ENCODE results near the gene ZBTB24. TPM values are rescaled to one million over a fixed set of nuclear protein-coding genes. Genes with fewer than 3 reads are reported as not detected.
A peak's percentile ranks its signal among the peaks of the same experiment; 100 is the strongest.

Gene ZBTB24
- total RNA-seq, 2 donors from 2014 or later: 9.2 to 9.8 TPM

- Histone ChIP-seq H3K4me3 (ENCODE audit: low read length) (peak overlapping the region; percentile 80), H3K9me3 (ENCODE audit: control insufficient read depth, low read length) (no peaks in the 10 kb centered on the region), H3K27me3 (ENCODE audit: control insufficient read depth, insufficient read depth, low read length, poor library complexity, severe bottlenecking) (peaks cover 32% of the 10 kb centered on the region), H3K4me1 (ENCODE audit: control insufficient read depth, insufficient read depth, low read length) (peaks cover 6% of the 10 kb centered on the region), H3K36me3 (ENCODE audit: control insufficient read depth, insufficient read depth, low read length) (no peaks in the 10 kb centered on the region), H3K9ac (ENCODE audit: extremely low read depth, low read length, poor library complexity, severe bottlenecking) (peak overlapping the region; percentile 20), H3K27ac (ENCODE audit: low read depth, low read length) (peak overlapping the region; percentile 78)
- peaks cover 40% of the 10 kb centered on the region for H3K27me3 Mint-ChIP-seq (ENCODE audit: insufficient read depth)
- no peak for TF ChIP-seq CTCF (conservative IDR thresholded peaks at IDR 0.05)
- H3K27ac Mint-ChIP-seq: no peak overlapping the region
- DNase-seq: no peak
- peak overlapping the region; percentile 79 for H3K4me3 Mint-ChIP-seq
- H3K4me1 Mint-ChIP-seq: peaks cover 30% of the 10 kb centered on the region
- H3K9me3 Mint-ChIP-seq: no peaks in the 10 kb centered on the region
- peaks cover 1% of the 10 kb centered on the region for H3K36me3 Mint-ChIP-seq (ENCODE audit: low read depth)
- WGBS, 2 experiments (ENCODE audit: insufficient coverage in 1 of 2, insufficient read length in 1 of 2): 12 to 13% methylated on average over 7 to 48 of the region's 48 CpGs
Observed at GRCh38 chr6:109454496-109455436, 28.3 kb downstream of the ZBTB24 start.

DNA sequence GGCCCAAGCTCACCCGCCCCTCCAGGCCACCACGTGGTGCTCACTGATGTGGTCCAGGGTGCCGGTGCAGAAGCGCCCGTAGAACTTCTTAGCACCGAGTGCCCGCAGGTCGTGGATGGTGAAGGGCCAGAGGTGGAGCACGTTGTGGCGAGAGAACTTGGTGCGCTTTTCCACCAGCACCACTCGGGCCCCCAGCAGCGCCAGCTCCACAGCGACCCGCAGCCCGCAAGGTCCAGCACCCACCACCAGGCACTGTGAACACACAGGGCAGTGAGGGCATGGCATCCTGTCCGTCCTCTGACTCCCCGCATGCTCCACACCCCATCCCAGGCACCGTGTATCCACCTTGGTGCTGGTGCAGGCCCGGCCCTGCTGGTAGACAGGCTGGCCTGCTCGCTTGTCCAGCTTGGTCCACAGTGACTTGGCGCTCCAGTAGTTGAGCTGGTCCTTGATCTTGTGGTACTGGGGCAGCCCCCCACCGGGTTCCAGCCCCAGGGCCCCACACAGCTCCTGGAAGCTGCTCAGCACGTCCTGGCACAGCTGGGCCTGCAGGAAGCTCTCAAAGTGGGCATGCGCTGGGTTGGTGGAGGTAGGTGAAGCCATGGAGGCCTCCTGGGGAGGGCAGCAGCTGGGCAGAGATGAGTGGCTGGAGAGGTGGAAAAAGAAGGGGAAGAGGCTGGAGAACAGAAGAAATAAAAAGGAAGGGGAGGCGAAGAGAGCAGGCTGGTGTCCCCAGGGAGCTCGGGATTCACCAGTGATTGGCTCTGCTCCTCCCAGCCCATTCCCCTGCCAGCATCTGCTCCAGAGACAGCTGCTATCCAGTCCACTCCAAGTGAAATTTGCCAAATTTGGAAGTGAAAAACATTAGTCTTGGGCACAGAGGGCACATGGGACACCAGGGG lies 29.2 kb downstream of the ZBTB24 start:
- no peak for TF ChIP-seq CTCF (conservative IDR thresholded peaks at IDR 0.05)
- 94 to 96% methylated on average over 11 to 27 of the region's 27 CpGs for WGBS, 2 experiments (ENCODE audit: insufficient coverage in 1 of 2, insufficient read length in 1 of 2)
- no peaks in the 10 kb centered on the region for H3K4me1 ChIP-seq (ENCODE audit: control insufficient read depth, insufficient read depth, low read length)
- H3K27me3 ChIP-seq (ENCODE audit: control insufficient read depth, insufficient read depth, low read length, poor library complexity, severe bottlenecking): peaks cover 32% of the 10 kb centered on the region
- peaks cover 21% of the 10 kb centered on the region for H3K4me1 Mint-ChIP-seq
- H3K9me3 Mint-ChIP-seq: no peaks in the 10 kb centered on the region
- no peaks in the 10 kb centered on the region for H3K9me3 ChIP-seq (ENCODE audit: control insufficient read depth, low read length)
- no peak for DNase-seq
- peaks cover 1% of the 10 kb centered on the region for H3K36me3 Mint-ChIP-seq (ENCODE audit: low read depth)
- no peak overlapping the region for H3K9ac ChIP-seq (ENCODE audit: extremely low read depth, low read length, poor library complexity, severe bottlenecking)
- H3K27me3 Mint-ChIP-seq (ENCODE audit: insufficient read depth): peaks cover 40% of the 10 kb centered on the region
- no peak overlapping the region for H3K4me3 ChIP-seq (ENCODE audit: low read length)
- peak overlapping the region; percentile 78 for H3K27ac ChIP-seq (ENCODE audit: low read depth, low read length)
- H3K36me3 ChIP-seq (ENCODE audit: control insufficient read depth, insufficient read depth, low read length): no peaks in the 10 kb centered on the region
- H3K27ac Mint-ChIP-seq: no peak overlapping the region
- H3K4me3 Mint-ChIP-seq: peak overlapping the region; percentile 79

- Histone ChIP-seq H3K4me1 (ENCODE audit: control insufficient read depth, insufficient read depth, low read length) (no peaks in the 10 kb centered on the region), H3K4me3 (ENCODE audit: low read length) (no peak overlapping the region), H3K36me3 (ENCODE audit: control insufficient read depth, insufficient read depth, low read length) (no peaks in the 10 kb centered on the region), H3K9me3 (ENCODE audit: control insufficient read depth, low read length) (no peaks in the 10 kb centered on the region), H3K27ac (ENCODE audit: low read depth, low read length) (no peak overlapping the region), H3K9ac (ENCODE audit: extremely low read depth, low read length, poor library complexity, severe bottlenecking) (no peak overlapping the region), H3K27me3 (ENCODE audit: control insufficient read depth, insufficient read depth, low read length, poor library complexity, severe bottlenecking) (peaks cover 29% of the 10 kb centered on the region)
- H3K9me3 Mint-ChIP-seq: no peaks in the 10 kb centered on the region
- no peak overlapping the region for H3K27ac Mint-ChIP-seq
- WGBS, 2 experiments (ENCODE audit: insufficient coverage in 1 of 2, insufficient read length in 1 of 2): 94 to 100% methylated on average over 2 of the region's 2 CpGs
- H3K4me3 Mint-ChIP-seq: no peak overlapping the region
- no peak for DNase-seq
- peaks cover 1% of the 10 kb centered on the region for H3K36me3 Mint-ChIP-seq (ENCODE audit: low read depth)
- no peak for TF ChIP-seq CTCF (conservative IDR thresholded peaks at IDR 0.05)
- H3K27me3 Mint-ChIP-seq (ENCODE audit: insufficient read depth): peaks cover 38% of the 10 kb centered on the region
- peaks cover 18% of the 10 kb centered on the region for H3K4me1 Mint-ChIP-seq
Observed at GRCh38 chr6:109453156-109453555, 29.9 kb downstream of the ZBTB24 start.

Data from endodermal cell (in vitro differentiated cells).